ENCODE results near the gene WDR18.

The WDR18 gene

DNA sequence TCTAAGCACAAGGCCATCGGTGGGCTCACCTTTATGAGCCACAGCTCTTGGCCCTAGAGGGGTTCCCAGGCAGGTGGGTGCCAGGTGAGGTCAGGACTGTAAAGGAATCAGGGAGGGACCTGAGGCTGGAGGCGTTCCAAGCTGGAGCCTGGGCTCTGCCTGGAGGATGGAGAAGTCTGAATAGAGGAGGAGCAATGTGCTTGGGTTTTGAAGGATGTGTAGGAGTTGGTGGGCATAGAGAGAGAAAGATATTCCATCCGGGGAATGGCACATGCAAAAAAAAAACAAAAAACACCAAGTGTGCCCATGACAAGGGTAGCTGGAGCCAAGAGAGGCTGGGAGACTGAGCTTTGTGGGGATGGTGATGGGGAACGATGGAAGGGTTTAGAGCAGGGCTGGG lies 18.5 kb downstream of the WDR18 start:
- no peak overlapping the region for H3K4me3 Mint-ChIP-seq
- H3K9me3 Mint-ChIP-seq (ENCODE audit: low read depth), result no peaks in the 10 kb centered on the region
- H3K27ac Mint-ChIP-seq, result peak overlapping the region; percentile 6
- H3K36me3 Mint-ChIP-seq, result no peaks in the 10 kb centered on the region
- peaks cover 12% of the 10 kb centered on the region for H3K4me1 Mint-ChIP-seq (ENCODE audit: low read depth)
- peaks cover 10% of the 10 kb centered on the region for H3K27me3 Mint-ChIP-seq

DNA sequence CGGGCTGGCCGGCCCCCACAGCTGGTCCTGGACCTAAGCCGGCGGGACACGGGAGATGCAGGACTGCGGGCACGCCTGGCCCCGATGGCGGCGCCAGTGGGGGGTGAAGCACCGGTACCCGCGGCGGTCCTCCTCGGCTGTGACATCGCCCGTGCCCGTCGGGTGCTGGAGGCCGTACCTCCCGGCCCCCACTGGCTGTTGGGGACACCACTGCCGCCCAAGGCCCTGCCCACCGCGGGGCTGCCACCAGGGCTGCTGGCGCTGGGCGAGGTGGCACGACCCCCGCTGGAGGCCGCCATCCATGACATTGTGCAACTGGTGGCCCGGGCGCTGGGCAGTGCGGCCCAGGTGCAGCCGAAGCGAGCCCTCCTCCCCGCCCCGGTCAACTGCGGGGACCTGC lies 19.1 kb downstream of the WDR18 start:
- Mint-ChIP-seq H3K4me3 (no peak overlapping the region), H3K27ac (no peak overlapping the region), H3K36me3 (no peaks in the 10 kb centered on the region), H3K27me3 (peaks cover 7% of the 10 kb centered on the region), H3K4me1 (ENCODE audit: low read depth) (peaks cover 7% of the 10 kb centered on the region), H3K9me3 (ENCODE audit: low read depth) (no peaks in the 10 kb centered on the region)

DNA sequence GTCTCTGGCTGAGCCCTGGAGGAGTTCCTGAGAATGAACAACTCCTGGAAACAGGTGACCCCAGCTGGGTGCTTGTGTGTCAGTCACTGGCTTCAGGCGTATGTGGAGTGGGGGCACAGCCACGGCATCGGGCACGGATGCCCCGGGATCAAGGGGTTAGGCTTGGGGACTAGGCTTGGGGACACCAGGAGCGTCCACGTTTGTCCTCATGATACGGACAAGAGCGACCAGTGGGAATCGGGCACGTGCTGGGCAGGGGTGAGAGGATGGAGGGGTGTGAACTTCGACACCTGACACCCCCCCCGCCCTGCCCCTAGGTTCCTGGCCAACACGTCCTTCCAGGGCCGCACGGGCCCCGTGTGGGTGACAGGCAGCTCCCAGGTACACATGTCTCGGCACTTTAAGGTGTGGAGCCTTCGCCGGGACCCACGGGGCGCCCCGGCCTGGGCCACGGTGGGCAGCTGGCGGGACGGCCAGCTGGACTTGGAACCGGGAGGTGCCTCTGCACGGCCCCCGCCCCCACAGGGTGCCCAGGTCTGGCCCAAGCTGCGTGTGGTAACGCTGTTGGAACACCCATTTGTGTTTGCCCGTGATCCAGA lies 20.2 kb downstream of the WDR18 start:
- Mint-ChIP-seq H3K9me3 (ENCODE audit: low read depth) (no peaks in the 10 kb centered on the region), H3K36me3 (no peaks in the 10 kb centered on the region), H3K27ac (peak overlapping the region; percentile 41), H3K4me1 (ENCODE audit: low read depth) (peaks cover 3% of the 10 kb centered on the region), H3K27me3 (peaks cover under 1% of the 10 kb centered on the region), H3K4me3 (no peak overlapping the region)

- no peak overlapping the region for H3K4me3 Mint-ChIP-seq
Measured at GRCh38 chr19:1004803-1005664, 20.9 kb downstream of the WDR18 start.

GRCh38 chr19:1006711-1007398 lies 22.7 kb downstream of the WDR18 start:
- Mint-ChIP-seq H3K4me3 (no peak overlapping the region), H3K27ac (no peak overlapping the region), H3K27me3 (no peaks in the 10 kb centered on the region), H3K36me3 (no peaks in the 10 kb centered on the region), H3K4me1 (ENCODE audit: low read depth) (no peaks in the 10 kb centered on the region), H3K9me3 (ENCODE audit: low read depth) (no peaks in the 10 kb centered on the region)

More at GRCh38 chr19:1004803-1005664, 20.9 kb downstream of the WDR18 start:
- Mint-ChIP-seq H3K27ac (peak overlapping the region; percentile 80), H3K36me3 (no peaks in the 10 kb centered on the region), H3K4me1 (ENCODE audit: low read depth) (peaks cover 3% of the 10 kb centered on the region), H3K9me3 (ENCODE audit: low read depth) (no peaks in the 10 kb centered on the region), H3K27me3 (no peaks in the 10 kb centered on the region)

- no peaks in the 10 kb centered on the region for H3K4me1 Mint-ChIP-seq (ENCODE audit: low read depth)
Measured at GRCh38 chr19:1007399-1008251, 23.5 kb downstream of the WDR18 start.

GRCh38 chr19:1008268-1009040 lies 24.3 kb downstream of the WDR18 start:
- Mint-ChIP-seq H3K4me3 (no peak overlapping the region), H3K36me3 (no peaks in the 10 kb centered on the region), H3K27ac (no peak overlapping the region), H3K27me3 (no peaks in the 10 kb centered on the region), H3K4me1 (ENCODE audit: low read depth) (no peaks in the 10 kb centered on the region), H3K9me3 (ENCODE audit: low read depth) (no peaks in the 10 kb centered on the region)

More at GRCh38 chr19:1007399-1008251, 23.5 kb downstream of the WDR18 start:
- Mint-ChIP-seq H3K9me3 (ENCODE audit: low read depth) (no peaks in the 10 kb centered on the region), H3K27me3 (no peaks in the 10 kb centered on the region), H3K36me3 (no peaks in the 10 kb centered on the region), H3K4me3 (no peak overlapping the region), H3K27ac (no peak overlapping the region)

DNA sequence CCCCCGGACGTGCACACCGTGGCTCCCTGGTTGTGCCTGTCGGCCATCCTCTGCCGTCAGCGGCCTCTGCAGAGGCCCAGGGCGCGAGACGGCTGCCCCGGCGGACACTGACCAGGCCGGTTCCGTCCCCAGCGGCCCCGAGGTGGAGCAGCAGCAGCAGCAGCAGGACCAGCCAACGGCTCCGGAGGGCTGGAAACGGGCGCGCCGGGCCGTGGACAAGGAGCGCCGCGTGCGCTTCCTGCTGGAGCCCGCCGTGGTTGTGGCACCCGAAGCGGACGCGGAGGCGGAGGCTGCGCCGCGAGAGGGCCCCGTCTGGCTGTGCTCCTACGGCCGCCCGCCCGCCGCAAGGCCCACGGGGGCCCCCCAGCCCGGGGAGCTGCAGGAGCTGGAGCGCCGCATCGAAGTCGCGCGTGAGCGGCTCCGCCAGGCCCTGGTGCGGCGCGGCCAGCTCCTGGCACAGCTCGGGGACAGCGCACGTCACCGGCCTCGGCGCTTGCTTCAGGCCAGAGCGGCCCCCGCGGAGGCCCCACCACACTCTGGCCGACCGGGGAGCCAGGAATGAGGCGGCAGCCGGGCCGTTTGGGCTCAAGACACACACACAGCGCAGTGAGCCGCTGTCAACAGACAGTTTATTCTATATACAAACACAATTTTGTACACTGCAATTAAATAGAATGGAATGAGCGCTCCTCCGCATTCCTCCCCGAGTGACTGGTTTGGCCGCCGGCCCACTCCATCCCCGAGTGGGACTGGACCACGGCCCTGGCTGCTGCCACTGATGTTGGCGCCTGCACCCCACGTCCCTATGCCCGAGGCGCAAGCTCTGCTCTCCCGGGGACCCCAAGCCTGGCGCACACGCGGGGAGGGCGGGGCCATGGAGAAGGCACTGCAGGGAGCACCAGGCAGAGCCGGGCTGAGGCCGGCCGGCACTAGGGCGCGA lies 25.2 kb downstream of the WDR18 start:
- Mint-ChIP-seq H3K9me3 (ENCODE audit: low read depth) (no peaks in the 10 kb centered on the region), H3K27me3 (no peaks in the 10 kb centered on the region), H3K36me3 (no peaks in the 10 kb centered on the region), H3K27ac (no peak overlapping the region), H3K4me3 (no peak overlapping the region), H3K4me1 (ENCODE audit: low read depth) (peaks cover 3% of the 10 kb centered on the region)

DNA sequence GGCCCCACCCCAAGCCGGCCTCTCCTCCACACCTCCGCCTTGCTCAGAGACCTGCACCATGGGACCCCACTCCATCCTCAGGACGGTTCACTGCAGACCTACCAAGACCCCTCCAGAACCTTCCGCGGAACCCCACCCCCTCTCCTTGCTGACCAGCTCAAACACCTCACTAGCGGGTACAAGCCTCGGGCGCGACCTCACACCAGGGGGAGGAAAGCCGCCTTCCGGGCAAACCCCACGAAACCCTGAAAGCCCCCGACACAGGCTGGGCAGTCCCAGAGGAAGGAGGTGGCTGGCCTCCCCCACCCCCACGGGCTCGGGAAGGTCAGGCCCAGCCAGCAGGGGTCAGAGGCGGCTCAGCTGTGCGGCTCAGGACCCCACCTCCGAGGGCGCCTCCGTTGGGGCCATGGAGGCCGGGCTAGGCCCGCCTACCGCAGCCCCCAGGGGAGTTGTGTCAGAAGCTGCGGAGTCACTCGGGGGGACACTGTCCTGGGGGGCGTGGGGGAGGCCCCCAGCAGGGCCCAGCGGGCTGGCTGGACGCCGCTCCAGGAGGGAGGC lies 25.9 kb downstream of the WDR18 start:
- Mint-ChIP-seq H3K27me3 (no peaks in the 10 kb centered on the region), H3K4me1 (ENCODE audit: low read depth) (peaks cover 3% of the 10 kb centered on the region), H3K9me3 (ENCODE audit: low read depth) (no peaks in the 10 kb centered on the region), H3K4me3 (no peak overlapping the region), H3K27ac (no peak overlapping the region), H3K36me3 (no peaks in the 10 kb centered on the region)

DNA sequence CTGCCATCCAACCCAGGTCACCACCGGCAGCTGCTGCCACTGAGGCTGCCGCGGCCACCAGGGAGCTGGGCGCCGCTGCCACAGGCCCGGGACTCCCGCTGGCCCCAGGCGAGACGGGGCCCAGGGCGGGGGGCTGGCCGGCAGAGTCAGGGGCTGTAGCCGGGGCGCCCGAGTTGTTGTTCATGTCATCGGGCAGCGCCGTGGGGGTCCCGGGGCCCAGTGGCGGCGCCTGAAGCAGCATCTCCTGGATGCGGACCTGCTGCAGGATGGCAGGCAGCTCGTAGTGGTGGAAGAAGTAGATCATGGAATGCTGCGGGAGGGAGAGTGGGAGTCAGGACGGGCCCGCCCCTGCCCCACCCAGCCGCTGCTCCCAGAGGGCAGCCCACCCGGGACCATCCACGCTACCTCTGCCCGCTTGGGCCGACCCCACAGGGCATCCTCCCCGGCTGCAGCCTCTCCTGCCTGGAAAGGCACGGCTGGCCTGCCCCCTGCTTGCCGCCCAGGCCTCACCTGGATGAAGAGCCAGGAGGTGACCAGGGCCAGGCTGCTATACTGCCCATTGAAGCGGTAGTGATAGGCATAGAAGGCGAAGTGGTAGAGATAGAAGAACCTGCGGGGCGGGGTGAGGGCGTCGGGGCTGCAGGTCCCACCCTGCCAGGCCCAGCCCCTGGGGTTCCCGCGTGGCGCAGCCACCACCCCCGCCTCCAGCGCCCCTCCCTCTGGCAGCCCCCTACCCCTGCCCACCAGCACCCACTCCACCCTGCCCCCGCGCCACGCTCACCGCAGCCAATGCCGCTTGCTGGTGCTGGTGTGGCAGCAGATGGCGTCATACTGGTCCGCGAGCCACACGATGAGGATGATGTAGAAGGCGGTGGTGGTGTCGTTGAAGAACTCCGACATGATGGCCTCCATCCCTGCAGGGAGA lies 26.7 kb downstream of the WDR18 start:
- no peaks in the 10 kb centered on the region for H3K27me3 Mint-ChIP-seq
- H3K4me3 Mint-ChIP-seq, result no peak overlapping the region
- H3K27ac Mint-ChIP-seq, result no peak overlapping the region
- H3K36me3 Mint-ChIP-seq, result no peaks in the 10 kb centered on the region
- no peaks in the 10 kb centered on the region for H3K9me3 Mint-ChIP-seq (ENCODE audit: low read depth)
- peaks cover 6% of the 10 kb centered on the region for H3K4me1 Mint-ChIP-seq (ENCODE audit: low read depth)

- H3K4me1 Mint-ChIP-seq (ENCODE audit: low read depth), result peaks cover 11% of the 10 kb centered on the region
- no peaks in the 10 kb centered on the region for H3K9me3 Mint-ChIP-seq (ENCODE audit: low read depth)
- H3K36me3 Mint-ChIP-seq, result no peaks in the 10 kb centered on the region
- no peak overlapping the region for H3K4me3 Mint-ChIP-seq
- H3K27me3 Mint-ChIP-seq, result no peaks in the 10 kb centered on the region
- H3K27ac Mint-ChIP-seq, result no peak overlapping the region
Measured at GRCh38 chr19:1011831-1012333, 27.7 kb downstream of the WDR18 start.

DNA sequence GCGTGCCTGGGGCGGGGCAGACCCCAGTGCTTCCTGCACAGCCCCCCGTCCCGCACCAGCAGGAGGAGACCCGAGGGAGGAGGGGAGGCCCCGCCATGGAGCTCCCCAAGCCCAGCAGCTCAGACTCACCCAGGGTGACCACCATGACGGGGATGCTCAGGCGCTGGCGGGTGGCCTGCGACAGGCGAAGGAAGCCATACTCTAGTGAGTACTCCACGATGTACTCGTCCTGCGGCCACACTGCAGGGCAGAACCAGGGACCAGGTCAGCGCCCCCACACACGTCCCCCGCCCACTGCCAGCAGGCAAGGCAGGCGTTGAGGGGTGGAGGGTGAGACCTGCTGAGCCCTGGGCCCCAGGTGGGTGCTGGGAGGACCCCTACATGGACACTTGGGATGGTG lies 28.2 kb downstream of the WDR18 start:
- Mint-ChIP-seq H3K27me3 (no peaks in the 10 kb centered on the region), H3K9me3 (ENCODE audit: low read depth) (no peaks in the 10 kb centered on the region), H3K27ac (no peak overlapping the region), H3K4me1 (ENCODE audit: low read depth) (peaks cover 16% of the 10 kb centered on the region), H3K36me3 (no peaks in the 10 kb centered on the region), H3K4me3 (no peak overlapping the region)

All from activated naive CD8-positive, alpha-beta T cell (primary cell).